OCI-LY7 (cell line): Measurements from ENCODE around the gene BTRC. TPM values are rescaled to one million over a fixed set of nuclear protein-coding genes. Genes with fewer than 3 reads are reported as not detected.
A peak's percentile ranks its signal among the peaks of the same experiment; 100 is the strongest.

Experiments
- BruUV-seq: library from RNA; stranded (reverse); fragments of 400-500 nt; replicated peaks from 2 replicates; lab custom pipeline; 2021; lab: Mats Ljungman, UMichigan
- CTCF ChIA-PET: fragments of 300-600 bp; sonication (Branson Sonifier 250); formaldehyde crosslinking; loops from one replicate; lab custom pipeline; 2022; ENCODE audit warnings: antibody characterized with exemption; ENCODE audit not compliant: unreplicated experiment; lab: Charles Lee
- POLR2A ChIA-PET: fragments of 300-600 bp; sonication (Branson Sonifier 250); formaldehyde crosslinking; loops from one replicate; lab custom pipeline; 2022; ENCODE audit warnings: antibody characterized with exemption; lab: Charles Lee
- DNase-seq: peaks from one replicate; pipeline ENCODE4 v3.0.0-alpha.2; 2015; ENCODE audit warnings: low spot score
- H2AFZ ChIP-seq: fragments of 200-600 bp; sonication (generic), shearing (Covaris generic); 2 replicates; pipeline ENCODE4 v1.6.1; 2014; ENCODE audit warnings: mild to moderate bottlenecking, antibody characterized with exemption, low read length, moderate library complexity
- H3K27ac ChIP-seq: fragments of 200-600 bp; sonication (generic); 2 replicates; pipeline ENCODE4 v1.5.1; 2014; ENCODE audit warnings: mixed run types, low read depth, mild to moderate bottlenecking, moderate library complexity, low read length, inconsistent platforms; ENCODE audit not compliant: poor library complexity, severe bottlenecking
- H3K36me3 ChIP-seq: fragments of 200-600 bp; sonication (generic); 2 replicates; pipeline ENCODE4 v1.6.1; 2014; ENCODE audit warnings: mild to moderate bottlenecking, antibody characterized with exemption, low read length, moderate library complexity, mixed read lengths; ENCODE audit not compliant: insufficient read depth
- H3K4me1 ChIP-seq: fragments of 200-600 bp; sonication (generic); 2 replicates; pipeline ENCODE4 v1.5.1; 2014; ENCODE audit warnings: mild to moderate bottlenecking, low read length; ENCODE audit not compliant: insufficient read depth, poor library complexity, severe bottlenecking
- H3K4me2 ChIP-seq: fragments of 200-600 bp; sonication (generic); 2 replicates; pipeline ENCODE4 v1.6.1; 2014; ENCODE audit warnings: mild to moderate bottlenecking, low read length
- H3K4me3 ChIP-seq: fragments of 200-600 bp; sonication (generic); 2 replicates; pipeline ENCODE4 v1.5.1; 2014; ENCODE audit warnings: mild to moderate bottlenecking, low read depth, low read length; ENCODE audit not compliant: poor library complexity, severe bottlenecking
- H3K79me2 ChIP-seq: fragments of 200-600 bp; sonication (generic); 2 replicates; pipeline ENCODE4 v1.6.1; 2016; ENCODE audit warnings: low read depth, mild to moderate bottlenecking, low read length, moderate library complexity, mixed read lengths; ENCODE audit not compliant: insufficient read depth
- H3K9me2 ChIP-seq: fragments of 200-600 bp; sonication (generic); 2 replicates; pipeline ENCODE4 v1.6.1; 2016; ENCODE audit warnings: mild to moderate bottlenecking, low read length, mixed read lengths; ENCODE audit not compliant: insufficient read depth
- H3K9me3 ChIP-seq: fragments of 200-600 bp; sonication (generic); 2 replicates; pipeline ENCODE4 v1.6.1; 2014; ENCODE audit warnings: mild to moderate bottlenecking, mixed run types, low read length, mixed read lengths
- H4K20me1 ChIP-seq: fragments of 200-600 bp; sonication (generic); 2 replicates; pipeline ENCODE4 v1.6.1; 2014; ENCODE audit warnings: mild to moderate bottlenecking, antibody characterized with exemption, low read length, moderate library complexity, mixed read lengths; ENCODE audit not compliant: insufficient read depth
- CTCF ChIP-seq: fragments of 200-600 bp; sonication (generic); conservative IDR thresholded peaks from 2 replicates; pipeline ENCODE4 v1.5.1; 2014; ENCODE audit warnings: mild to moderate bottlenecking, antibody characterized with exemption, low read length, moderate library complexity, mixed read lengths
- EZH2phosphoT487 ChIP-seq: fragments of 200-600 bp; sonication (generic); IDR thresholded peaks from 2 replicates; pipeline ENCODE4 v1.6.1; 2018; ENCODE audit warnings: low read depth, borderline replicate concordance, mild to moderate bottlenecking, mixed run types, antibody characterized with exemption, low read length, moderate library complexity, mixed read lengths
- intact Hi-C: fragments of 100-400 bp; cut with micrococcal nuclease; formaldehyde crosslinking; loops from one replicate; pipeline ENCODE4 v1.10.0; 2022; ENCODE audit not compliant: unreplicated experiment
- total RNA-seq, 2 experiments: library from RNA; depleted of rRNA in 1 of 2; stranded (reverse); fragments of >200 nt in 1 of 2; shearing (Covaris generic) in 1 of 2; gene quantifications; 2 replicates each; pipeline ENCODE4 v1.2.3, GENCODE V29; 2014 to 2022

BTRC gene
- total RNA-seq, 2 experiments from 2014 or later, result 6.1 to 17.8 TPM

- CTCF ChIA-PET, result interaction anchor here (0.6 to 1.1 kb wide), 2 partner anchors 122 to 168 kb away, joined by 3 to 5 read pairs; partner anchors contain the start of genes DPCD and POLL
- BruUV-seq, result no TSS peak
- POLR2A ChIA-PET, result interaction anchor here (0.7 to 1.0 kb wide), 3 partner anchors 105 to 253 kb away, joined by 3 to 6 read pairs (median 4); no protein-coding TSS in a partner anchor
Measured at GRCh38 chr10:101466016-101466912, 112.3 kb downstream of the BTRC start.

DNA sequence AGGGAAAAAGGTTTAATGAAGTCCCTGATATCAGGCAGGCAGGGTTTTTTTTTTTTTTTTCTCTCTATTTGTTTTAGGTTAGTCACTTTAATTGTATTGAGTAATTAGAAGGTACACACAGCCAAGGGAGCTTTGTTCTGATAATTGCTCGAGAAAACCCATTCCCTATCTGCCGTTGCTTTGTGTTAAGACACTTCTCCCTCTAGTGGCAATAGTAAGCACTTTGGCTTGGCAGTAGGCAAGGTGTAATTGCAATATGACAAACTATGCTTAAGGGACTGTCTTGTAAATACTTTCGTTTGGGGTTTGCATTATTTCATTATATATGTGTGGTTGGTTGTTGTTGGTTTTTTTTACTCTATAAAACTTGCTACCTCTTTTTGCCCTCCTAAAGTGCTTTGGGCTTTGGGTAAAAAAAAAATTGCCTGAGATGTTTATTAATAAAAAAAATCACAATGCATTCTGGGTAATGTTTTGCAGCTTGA lies 113.4 kb downstream of the BTRC start:
- CTCF ChIA-PET, result interaction anchor here (1.1 kb wide), 1 partner anchor 121 kb away, joined by 5 read pairs; the partner anchor contains the start of genes DPCD and POLL
- POLR2A ChIA-PET, result interaction anchor here (0.7 to 1.0 kb wide), 4 partner anchors 82 to 254 kb away, joined by 3 to 6 read pairs (median 5); no protein-coding TSS in a partner anchor
- H3K27ac ChIP-seq, result no peak overlapping the region
- peak; percentile 74 for DNase-seq
- no peaks in the 10 kb centered on the region for H3K36me3 ChIP-seq
- BruUV-seq, result no TSS peak
- no peak overlapping the region for H2AFZ ChIP-seq
- H3K9me3 ChIP-seq, result no peaks in the 10 kb centered on the region
- TF ChIP-seq CTCF, result peak; percentile 93
- no peak for TF ChIP-seq EZH2phosphoT487
- 0 out of 2 replicates have a peak overlapping the region, but pooled peaks have one; percentile 22 for H3K4me2 ChIP-seq
- no peaks in the 10 kb centered on the region; the same call in 1 of the 2 replicates for H4K20me1 ChIP-seq
- no peaks in the 10 kb centered on the region for H3K9me2 ChIP-seq
- H3K4me3 ChIP-seq, result no peak overlapping the region
- no peaks in the 10 kb centered on the region for H3K79me2 ChIP-seq
- H3K4me1 ChIP-seq, result no peaks in the 10 kb centered on the region
- intact Hi-C loops, result loop anchor here (5.0 kb wide), 1 partner anchor 255 kb away; no protein-coding TSS in a partner anchor

More at GRCh38 chr10:101466016-101466912, 112.3 kb downstream of the BTRC start:
- H3K79me2 ChIP-seq, result no peaks in the 10 kb centered on the region
- no peak for DNase-seq
- H3K4me2 ChIP-seq, result no peak overlapping the region
- no peaks in the 10 kb centered on the region; the same call in 1 of the 2 replicates for H4K20me1 ChIP-seq
- H3K36me3 ChIP-seq, result no peaks in the 10 kb centered on the region
- H3K4me1 ChIP-seq, result no peaks in the 10 kb centered on the region
- H3K27ac ChIP-seq, result no peak overlapping the region
- no peak overlapping the region for H2AFZ ChIP-seq
- no peaks in the 10 kb centered on the region for H3K9me3 ChIP-seq
- no peaks in the 10 kb centered on the region for H3K9me2 ChIP-seq
- no peak overlapping the region for H3K4me3 ChIP-seq
- intact Hi-C loops, result loop anchor here (5.0 kb wide), 1 partner anchor 254 kb away; no protein-coding TSS in a partner anchor
- no peak for TF ChIP-seq EZH2phosphoT487
- TF ChIP-seq CTCF, result no peak
